Loucy (cell line): ENCODE measurements around the gene KIFC3.

Experiments used
- CTCF ChIP-seq: fragments of 200-600 bp; sonication (generic); conservative IDR thresholded peaks from 2 replicates; pipeline ENCODE4 v1.5.1; 2014; ENCODE audit warnings: mild to moderate bottlenecking, antibody characterized with exemption, low read length
- EZH2phosphoT487 ChIP-seq: fragments of 200-600 bp; IDR thresholded peaks from 2 replicates; pipeline ENCODE4 v1.6.1; 2018; ENCODE audit warnings: antibody characterized with exemption, mild to moderate bottlenecking, moderate library complexity, borderline replicate concordance

- TF ChIP-seq CTCF (no peak), EZH2phosphoT487 (no peak)
Measured at GRCh38 chr16:57783116-57783515, 19.2 kb downstream of the KIFC3 start.
